Progenitor cell of endocrine pancreas (in vitro differentiated cells): ENCODE measurements around the gene TSFM. TPM values are rescaled to one million over a fixed set of nuclear protein-coding genes. Genes with fewer than 3 reads are reported as not detected.

Source experiments
- DNase-seq: peaks from one replicate; pipeline ENCODE4 v3.0.0; 2021; ENCODE audit warnings: low spot score; ENCODE audit not compliant: unreplicated experiment
- H3K27ac Mint-ChIP-seq: 2 replicates; pipeline ENCODE4 v1.8.0; 2021; ENCODE audit warnings: mild to moderate bottlenecking, moderate library complexity, mixed read lengths
- H3K27me3 Mint-ChIP-seq: 2 replicates; pipeline ENCODE4 v1.8.0; 2021; ENCODE audit warnings: mixed read lengths
- H3K36me3 Mint-ChIP-seq: 2 replicates; pipeline ENCODE4 v1.8.0; 2022; ENCODE audit warnings: mixed read lengths; ENCODE audit not compliant: insufficient read depth
- H3K4me1 Mint-ChIP-seq: 2 replicates; pipeline ENCODE4 v1.8.0; 2021; ENCODE audit warnings: low read depth, mixed read lengths
- H3K4me3 Mint-ChIP-seq: 2 replicates; pipeline ENCODE4 v1.8.0; 2021; ENCODE audit warnings: low read depth, mild to moderate bottlenecking, moderate library complexity, mixed read lengths
- H3K9me3 Mint-ChIP-seq: 2 replicates; pipeline ENCODE4 v1.8.0; 2021; ENCODE audit warnings: low read depth, mixed read lengths
- CTCF ChIP-seq: fragments of 200-600 bp; sonication (generic); IDR thresholded peaks from one replicate; pipeline ENCODE4 v1.5.0; 2021; ENCODE audit warnings: antibody characterized with exemption, mild to moderate bottlenecking; ENCODE audit not compliant: unreplicated experiment
- total RNA-seq: library from RNA; stranded (reverse); gene quantifications from 2 replicates; pipeline ENCODE4 v1.2.1, GENCODE V29; 2021

TSFM gene
- total RNA-seq, 1 donor from 2014 or later: 25.7 TPM

- Mint-ChIP-seq H3K4me3 (no peak overlapping the region), H3K4me1 (peaks cover 12% of the 10 kb centered on the region), H3K27me3 (no peaks in the 10 kb centered on the region), H3K9me3 (no peaks in the 10 kb centered on the region), H3K36me3 (peaks cover 8% of the 10 kb centered on the region), H3K27ac (no peak overlapping the region)
- DNase-seq: no peak
- TF ChIP-seq CTCF: no peak
These were observed 2.2 kb upstream of the TSFM start for GRCh38 chr12:57780284-57780897.

- no peak for TF ChIP-seq CTCF
- Mint-ChIP-seq H3K9me3 (no peaks in the 10 kb centered on the region), H3K27me3 (no peaks in the 10 kb centered on the region), H3K4me1 (peaks cover 12% of the 10 kb centered on the region), H3K27ac (no peak overlapping the region), H3K4me3 (no peak overlapping the region), H3K36me3 (peaks cover 6% of the 10 kb centered on the region)
- no peak for DNase-seq
These were observed 1.3 kb upstream of the TSFM start for GRCh38 chr12:57781244-57781643.

GRCh38 chr12:57781801-57782200 is 786 bp upstream of the TSFM start:
- DNase-seq: no peak
- Mint-ChIP-seq H3K9me3 (no peaks in the 10 kb centered on the region), H3K27ac (no peak overlapping the region), H3K27me3 (no peaks in the 10 kb centered on the region), H3K4me3 (peak overlapping the region; percentile 100), H3K4me1 (peaks cover 12% of the 10 kb centered on the region), H3K36me3 (peaks cover 9% of the 10 kb centered on the region)
- TF ChIP-seq CTCF: no peak

- Mint-ChIP-seq H3K27ac (peak overlapping the region; percentile 96), H3K4me1 (peaks cover 12% of the 10 kb centered on the region), H3K9me3 (no peaks in the 10 kb centered on the region), H3K4me3 (peak overlapping the region; percentile 100), H3K27me3 (no peaks in the 10 kb centered on the region), H3K36me3 (peaks cover 9% of the 10 kb centered on the region)
- TF ChIP-seq CTCF: no peak
- no peak for DNase-seq
These were observed 362 bp upstream of the TSFM start for GRCh38 chr12:57782243-57782607.

- Mint-ChIP-seq H3K27me3 (no peaks in the 10 kb centered on the region), H3K4me1 (peaks cover 12% of the 10 kb centered on the region), H3K27ac (no peak overlapping the region), H3K36me3 (peaks cover 12% of the 10 kb centered on the region), H3K4me3 (peak overlapping the region; percentile 100), H3K9me3 (no peaks in the 10 kb centered on the region)
- no peak for TF ChIP-seq CTCF
- no peak for DNase-seq
These were observed 847 bp downstream of the TSFM start for GRCh38 chr12:57783466-57783801.
